ENCODE data around the gene P3H4. TPM values are rescaled to one million over a fixed set of nuclear protein-coding genes. Genes with fewer than 3 reads are reported as not detected.

The P3H4 gene
- total and polyA plus RNA-seq, 2 of the 4 experiments (the other 2 are of a cell fraction) = 21.5 to 66.7 TPM

GRCh38 chr17:41801374-41802271, 10.1 kb downstream of the P3H4 start:
- H3K23ac ChIP-seq (ENCODE audit: low read depth, low read length) = no peak overlapping the region
- H2AK5ac ChIP-seq (ENCODE audit: low read depth, low read length) = peak overlapping the region; percentile 84
- peak; percentile 93 for ATAC-seq (ENCODE audit: low read depth)
- TF ChIP-seq RCOR1 (IDR thresholded peaks at IDR 0.05; ENCODE audit: insufficient replicate concordance, low read length) = peak; percentile 22
- peak; percentile 59; the same call in 1 of the 2 replicates for TF ChIP-seq MAZ (IDR thresholded peaks at IDR 0.05; ENCODE audit: borderline replicate concordance, low read depth, low read length)
- TF ChIP-seq RFX5 (IDR thresholded peaks at IDR 0.05; ENCODE audit: low read depth, low read length) = no peak
- TF ChIP-seq CEBPB (IDR thresholded peaks at IDR 0.05; ENCODE audit: low read depth, low read length) = no peak
- peak; percentile 99 for TF ChIP-seq SMC3 (IDR thresholded peaks at IDR 0.05; ENCODE audit: low read depth, low read length)
- TF ChIP-seq POLR2A (IDR thresholded peaks at IDR 0.05; ENCODE audit: low read depth, low read length) = peak; percentile 41; the same call in 1 of the 2 replicates
- peak; percentile 97 for TF ChIP-seq RAD21 (IDR thresholded peaks at IDR 0.05; ENCODE audit: low read length)
- no peak for TF ChIP-seq ELK1 (IDR thresholded peaks at IDR 0.05; ENCODE audit: borderline replicate concordance, low read depth, low read length)
- no peak for TF ChIP-seq USF2 (IDR thresholded peaks at IDR 0.05; ENCODE audit: low read depth, low read length)
- no peak for TF ChIP-seq MXI1 (IDR thresholded peaks at IDR 0.05; ENCODE audit: borderline replicate concordance, low read depth, low read length)
- no peak for TF ChIP-seq FOS (IDR thresholded peaks at IDR 0.05; ENCODE audit: low read depth, low read length)
- no peak for TF ChIP-seq NFE2L2 (IDR thresholded peaks at IDR 0.05; ENCODE audit: low read depth, low read length)
- peak; percentile 96 for TF ChIP-seq CTCF (conservative IDR thresholded peaks at IDR 0.05; ENCODE audit: low read depth, low read length)
- ChIA-PET POLR2A (ENCODE audit: unreplicated experiment) (no interaction called here), CTCF (interaction anchor here (0.6 to 2.1 kb wide), 4 partner anchors 24 to 243 kb away, joined by 3 to 8 read pairs (median 4); no protein-coding TSS in a partner anchor)
- H2AFZ ChIP-seq (replicated peaks; ENCODE audit: low read length, poor library complexity) = peak overlapping the region; percentile 60
- WGBS, 2 experiments (ENCODE audit: extremely low coverage in 2 of 2, insufficient read length in 1 of 2) = 0% methylated on average over 3 of the region's 14 CpGs; no CpG with 5 or more reads in 1 of the 2 experiments
- no peaks in the 10 kb centered on the region for H4K20me1 ChIP-seq (ENCODE audit: insufficient read depth, low read length)
- H2BK20ac ChIP-seq (ENCODE audit: low read depth, low read length) = no peak overlapping the region
- H3K56ac ChIP-seq (ENCODE audit: extremely low read depth, insufficient read depth, low read length) = no peak overlapping the region
- peak; percentile 72 for DNase-seq
- H4K5ac ChIP-seq (ENCODE audit: low read depth, low read length) = no peak overlapping the region
- in situ Hi-C loops (cut with MboI; ENCODE audit: low sequenced_read_pairs) (loop anchor here (5.0 kb wide), 1 partner anchor 64 kb away; no protein-coding TSS in a partner anchor), dilution Hi-C loops (cut with HindIII; ENCODE audit: low sequenced_read_pairs, unreplicated experiment) (no loop called here), intact Hi-C loops (cut with micrococcal nuclease) (loop anchor here (1.0 kb wide), 2 partner anchors 24 to 63 kb away; no protein-coding TSS in a partner anchor)
- no peaks in the 10 kb centered on the region for H3K9me1 ChIP-seq (ENCODE audit: insufficient read depth, low read length)
- peaks cover 11% of the 10 kb centered on the region for H3K4me1 ChIP-seq (ENCODE audit: control insufficient read depth, insufficient read depth, low read length)
- no TSS peak for BruUV-seq (replicated peaks)
- no peak overlapping the region for H3K27ac ChIP-seq (ENCODE audit: insufficient read depth, low read length)
- H3K14ac ChIP-seq (replicated peaks; ENCODE audit: low read depth, low read length) = no peak overlapping the region
- H4K91ac ChIP-seq (ENCODE audit: insufficient read depth, low read depth, low read length) = no peak overlapping the region; the same call in 1 of the 2 replicates
- no peaks in the 10 kb centered on the region for H3K9me3 ChIP-seq (ENCODE audit: control insufficient read depth, insufficient read depth, low read length)
- H3K36me3 ChIP-seq (ENCODE audit: control insufficient read depth, insufficient read depth, low read length) = peaks cover 14% of the 10 kb centered on the region
- no peak overlapping the region; the same call in 2 of the 3 replicates for H2BK15ac ChIP-seq (ENCODE audit: low read depth, low read length)
- H2AK9ac ChIP-seq (replicated peaks; ENCODE audit: low read depth, low read length, poor library complexity) = peak overlapping the region; percentile 60
- H3K4me2 ChIP-seq (ENCODE audit: low read depth, low read length) = peak overlapping the region; percentile 34; the same call in 1 of the 2 replicates
- no peak overlapping the region for H3K18ac ChIP-seq (ENCODE audit: low read depth, low read length)
- H2BK120ac ChIP-seq (ENCODE audit: low read depth, low read length) = peak overlapping the region; percentile 24; the same call in 1 of the 2 replicates
- H3K27me3 ChIP-seq (ENCODE audit: control insufficient read depth, insufficient read depth, low read length) = no peaks in the 10 kb centered on the region
- peaks cover 1 to 6% of the 10 kb centered on the region in 2 experiments; a peak in 2 of 4 replicates for H3K79me1 ChIP-seq (ENCODE audit: low read depth in 1 of 2, low read length in 2 of 2)
- H3K4ac ChIP-seq (ENCODE audit: low read depth, low read length) = peak overlapping the region; percentile 28; the same call in 1 of the 2 replicates
- peak overlapping the region in 1 of 2 experiments; percentile 78; a peak in 1 of 4 replicates for H4K8ac ChIP-seq (ENCODE audit: low read depth in 2 of 2, low read length in 2 of 2)
- H3K9ac ChIP-seq (ENCODE audit: low read depth, low read length) = no peak overlapping the region
- H3K4me3 ChIP-seq (ENCODE audit: insufficient read depth, low read depth, low read length) = no peak overlapping the region
- no peak overlapping the region for H2BK5ac ChIP-seq (ENCODE audit: low read depth, low read length, poor library complexity, severe bottlenecking)

Data from IMR-90 (cell line).